Fibroblast of the aortic adventitia (primary cell): Measurements from ENCODE around the gene SPIRE2. TPM values are rescaled to one million over a fixed set of nuclear protein-coding genes. Genes with fewer than 3 reads are reported as not detected.
"Not testable (repeated sequence)": the region's sequence is repeated elsewhere in the genome, so short reads cannot be mapped to it uniquely, and the experiment has no call there.

Experiments
- DNase-seq: peaks from one replicate; pipeline ENCODE4 v3.0.0-alpha.2; 2010; ENCODE audit warnings: low read depth
- H3K4me3 ChIP-seq: 2 replicates; pipeline ENCODE4 v1.5.1; 2011; ENCODE audit warnings: low read depth, mild to moderate bottlenecking, control low read depth, low read length, moderate library complexity
- total RNA-seq: library from RNA; depleted of rRNA; stranded (reverse); fragments of >200 nt; gene quantifications from 2 replicates; pipeline ENCODE4 v1.2.3, GENCODE V29; 2012; ENCODE audit warnings: low replicate concordance
- TF ChIP-seq, protein P1 (sequence below): IDR thresholded peaks from 2 replicates; pipeline ENCODE4 v1.5.1; 2011; ENCODE audit warnings: mild to moderate bottlenecking, low read length, control low read depth, inconsistent platforms; ENCODE audit not compliant: insufficient read depth

The SPIRE2 gene
- total RNA-seq, 1 donor = 2.5 TPM

GRCh38 chr16:89909777-89910716 lies 81.8 kb downstream of the SPIRE2 start:
- no peak overlapping the region for H3K4me3 ChIP-seq
- TF ChIP-seq, protein P1, sequence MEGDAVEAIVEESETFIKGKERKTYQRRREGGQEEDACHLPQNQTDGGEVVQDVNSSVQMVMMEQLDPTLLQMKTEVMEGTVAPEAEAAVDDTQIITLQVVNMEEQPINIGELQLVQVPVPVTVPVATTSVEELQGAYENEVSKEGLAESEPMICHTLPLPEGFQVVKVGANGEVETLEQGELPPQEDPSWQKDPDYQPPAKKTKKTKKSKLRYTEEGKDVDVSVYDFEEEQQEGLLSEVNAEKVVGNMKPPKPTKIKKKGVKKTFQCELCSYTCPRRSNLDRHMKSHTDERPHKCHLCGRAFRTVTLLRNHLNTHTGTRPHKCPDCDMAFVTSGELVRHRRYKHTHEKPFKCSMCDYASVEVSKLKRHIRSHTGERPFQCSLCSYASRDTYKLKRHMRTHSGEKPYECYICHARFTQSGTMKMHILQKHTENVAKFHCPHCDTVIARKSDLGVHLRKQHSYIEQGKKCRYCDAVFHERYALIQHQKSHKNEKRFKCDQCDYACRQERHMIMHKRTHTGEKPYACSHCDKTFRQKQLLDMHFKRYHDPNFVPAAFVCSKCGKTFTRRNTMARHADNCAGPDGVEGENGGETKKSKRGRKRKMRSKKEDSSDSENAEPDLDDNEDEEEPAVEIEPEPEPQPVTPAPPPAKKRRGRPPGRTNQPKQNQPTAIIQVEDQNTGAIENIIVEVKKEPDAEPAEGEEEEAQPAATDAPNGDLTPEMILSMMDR = peak; percentile 92
- peak; percentile 73 for DNase-seq

DNA sequence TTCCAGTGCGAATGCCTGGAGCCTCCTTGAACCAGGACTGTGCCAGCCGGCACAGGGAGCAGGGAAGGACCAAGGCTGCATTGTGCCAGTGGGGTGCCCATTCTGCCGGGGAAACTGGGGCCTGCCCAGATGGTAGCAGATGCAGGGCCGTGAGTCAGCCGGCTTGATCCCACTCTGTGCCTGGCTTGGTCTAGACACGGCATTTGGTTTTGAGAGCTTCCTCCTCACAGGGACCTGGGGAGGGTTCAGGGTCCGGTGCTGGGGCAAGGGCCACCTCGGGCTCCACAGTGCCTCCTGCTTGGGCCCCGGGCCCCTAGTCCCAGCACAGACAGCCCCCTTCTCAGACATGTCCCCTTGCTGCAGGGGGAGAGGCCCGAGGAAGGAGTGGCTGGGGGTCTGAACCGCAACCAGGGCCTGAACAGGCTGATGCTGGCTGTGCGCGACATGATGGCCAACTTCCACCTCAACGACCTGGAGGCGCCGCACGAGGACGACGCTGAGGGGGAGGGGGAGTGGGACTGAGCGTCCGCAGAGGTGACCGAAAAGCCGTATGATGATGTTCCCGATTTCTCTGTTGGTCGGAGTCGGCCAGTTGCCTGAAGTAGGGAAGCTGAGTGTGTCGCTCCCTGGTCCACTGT lies 82.6 kb downstream of the SPIRE2 start:
- H3K4me3 ChIP-seq = no peak overlapping the region
- DNase-seq = no peak
- TF ChIP-seq, protein P1 = no peak

GRCh38 chr16:89911375-89911774 lies 83.1 kb downstream of the SPIRE2 start:
- TF ChIP-seq, protein P1 = no peak
- DNase-seq = no peak

DNA sequence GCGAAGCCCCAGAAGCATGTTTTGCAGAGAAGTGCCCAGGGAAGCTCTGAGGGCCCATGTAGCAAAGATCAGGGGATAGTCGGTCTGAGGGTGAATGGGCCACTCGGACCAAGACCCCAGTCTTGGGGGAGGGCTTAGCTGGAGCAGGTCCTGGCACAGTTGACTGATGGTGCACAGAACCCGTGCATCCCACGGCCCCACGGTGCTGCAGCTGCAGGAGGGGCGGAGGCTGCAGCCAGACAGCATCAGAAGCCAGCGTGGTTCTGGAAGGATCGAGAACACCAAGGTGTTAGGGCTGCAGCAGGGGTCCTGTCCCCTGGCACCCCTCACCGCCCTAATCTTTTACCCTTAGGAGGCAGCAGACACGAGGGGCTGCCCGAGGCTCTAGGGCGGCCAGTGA lies 83.9 kb downstream of the SPIRE2 start:
- TF ChIP-seq, protein P1 = no peak
- H3K4me3 ChIP-seq = no peak overlapping the region
- DNase-seq = no peak

More at GRCh38 chr16:89911375-89911774, 83.1 kb downstream of the SPIRE2 start:
- no peak overlapping the region for H3K4me3 ChIP-seq

DNA sequence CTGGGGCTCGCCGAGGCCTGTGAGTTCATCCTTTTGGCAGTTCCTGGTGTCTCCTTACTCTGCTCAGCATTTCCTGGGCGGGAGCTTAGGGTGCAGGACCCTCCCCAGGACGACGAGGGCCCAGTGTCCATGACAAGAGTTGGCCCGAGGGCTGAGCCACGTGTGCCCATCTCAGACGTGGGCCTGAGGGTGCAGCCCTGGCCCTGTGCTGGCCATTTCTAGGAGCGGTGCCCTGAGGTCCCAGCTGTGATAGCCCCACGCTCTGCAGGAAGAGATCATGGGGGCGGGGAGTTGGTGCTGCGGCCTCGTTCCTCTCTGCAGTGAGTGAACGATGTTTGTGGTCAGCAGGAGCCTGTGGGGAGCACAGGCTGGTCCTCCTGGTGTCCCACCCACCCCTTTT lies 84.4 kb downstream of the SPIRE2 start:
- DNase-seq = no peak
- TF ChIP-seq, protein P1 = no peak
- H3K4me3 ChIP-seq = no peak overlapping the region

GRCh38 chr16:89913408-89914387 lies 85.4 kb downstream of the SPIRE2 start:
- DNase-seq = no peak
- TF ChIP-seq, protein P1 = no peak

GRCh38 chr16:89914642-89915285 lies 86.5 kb downstream of the SPIRE2 start:
- not testable (repeated sequence) for DNase-seq, H3K4me3 ChIP-seq

More at GRCh38 chr16:89913408-89914387, 85.4 kb downstream of the SPIRE2 start:
- no peak overlapping the region for H3K4me3 ChIP-seq
